ENCODE results near the gene CAST.
A peak's percentile ranks its signal among the peaks of the same experiment; 100 is the strongest.

Gene CAST

GRCh38 chr5:96659170-96659569 is 3.0 kb upstream of the CAST start:
- Histone ChIP-seq H3K27me3 (ENCODE audit: low read length) (no peaks in the 10 kb centered on the region), H3K27ac (ENCODE audit: low read depth, low read length) (no peak overlapping the region), H3K4me3 (ENCODE audit: insufficient read depth, low read length, poor library complexity, severe bottlenecking) (no peak overlapping the region), H3K9me2 (replicated peaks; ENCODE audit: insufficient read depth, low read length) (no peaks in the 10 kb centered on the region), H4K20me1 (ENCODE audit: low read depth, low read length) (no peaks in the 10 kb centered on the region), H3K9me3 (ENCODE audit: insufficient read depth, low read length) (no peaks in the 10 kb centered on the region), H3F3A (ENCODE audit: insufficient read depth) (peaks cover 10% of the 10 kb centered on the region), H3K79me2 (ENCODE audit: insufficient read depth, low read length) (no peaks in the 10 kb centered on the region), H3K36me3 (ENCODE audit: low read length) (no peaks in the 10 kb centered on the region), H3K4me2 (ENCODE audit: low read depth, low read length, poor library complexity, severe bottlenecking) (no peak overlapping the region), H3K9ac (ENCODE audit: low read length) (no peak overlapping the region), H2AFZ (ENCODE audit: low read depth, low read length, severe bottlenecking) (no peak overlapping the region)
- TF ChIP-seq CTCF (IDR thresholded peaks at IDR 0.05; ENCODE audit: insufficient read depth, low read length, poor library complexity, severe bottlenecking) = no peak
- no peak for TF ChIP-seq EZH2phosphoT487 (conservative IDR thresholded peaks at IDR 0.05; ENCODE audit: low read length)

GRCh38 chr5:96660971-96661854 is 963 bp upstream of the CAST start:
- Histone ChIP-seq H3K79me2 (ENCODE audit: insufficient read depth, low read length) (no peaks in the 10 kb centered on the region), H3K36me3 (ENCODE audit: low read length) (no peaks in the 10 kb centered on the region), H3F3A (ENCODE audit: insufficient read depth) (peaks cover 10% of the 10 kb centered on the region), H3K9me2 (replicated peaks; ENCODE audit: insufficient read depth, low read length) (no peaks in the 10 kb centered on the region), H3K27me3 (ENCODE audit: low read length) (no peaks in the 10 kb centered on the region), H3K4me2 (ENCODE audit: low read depth, low read length, poor library complexity, severe bottlenecking) (peak overlapping the region; percentile 82), H3K9ac (ENCODE audit: low read length) (peak overlapping the region; percentile 67), H3K27ac (ENCODE audit: low read depth, low read length) (peak overlapping the region; percentile 87), H3K4me3 (ENCODE audit: insufficient read depth, low read length, poor library complexity, severe bottlenecking) (peak overlapping the region; percentile 63), H3K9me3 (ENCODE audit: insufficient read depth, low read length) (no peaks in the 10 kb centered on the region), H2AFZ (ENCODE audit: low read depth, low read length, severe bottlenecking) (peak overlapping the region; percentile 80), H4K20me1 (ENCODE audit: low read depth, low read length) (peaks cover 8% of the 10 kb centered on the region; the same call in 1 of the 2 replicates)
- no peak for TF ChIP-seq EZH2phosphoT487 (conservative IDR thresholded peaks at IDR 0.05; ENCODE audit: low read length)
- TF ChIP-seq CTCF (IDR thresholded peaks at IDR 0.05; ENCODE audit: insufficient read depth, low read length, poor library complexity, severe bottlenecking) = no peak

- Histone ChIP-seq H3K4me3 (ENCODE audit: insufficient read depth, low read length, poor library complexity, severe bottlenecking) (peak overlapping the region; percentile 63), H3K79me2 (ENCODE audit: insufficient read depth, low read length) (no peaks in the 10 kb centered on the region; the same call in 1 of the 2 replicates), H3K36me3 (ENCODE audit: low read length) (no peaks in the 10 kb centered on the region), H2AFZ (ENCODE audit: low read depth, low read length, severe bottlenecking) (peak overlapping the region; percentile 80), H3K9me2 (replicated peaks; ENCODE audit: insufficient read depth, low read length) (no peaks in the 10 kb centered on the region), H3K27me3 (ENCODE audit: low read length) (no peaks in the 10 kb centered on the region), H3K9ac (ENCODE audit: low read length) (peak overlapping the region; percentile 67), H3K9me3 (ENCODE audit: insufficient read depth, low read length) (no peaks in the 10 kb centered on the region), H3F3A (ENCODE audit: insufficient read depth) (peaks cover 10% of the 10 kb centered on the region), H3K4me2 (ENCODE audit: low read depth, low read length, poor library complexity, severe bottlenecking) (peak overlapping the region; percentile 82), H3K27ac (ENCODE audit: low read depth, low read length) (peak overlapping the region; percentile 87), H4K20me1 (ENCODE audit: low read depth, low read length) (peaks cover 13% of the 10 kb centered on the region; the same call in 1 of the 2 replicates)
- TF ChIP-seq CTCF (IDR thresholded peaks at IDR 0.05; ENCODE audit: insufficient read depth, low read length, poor library complexity, severe bottlenecking) (no peak), EZH2phosphoT487 (conservative IDR thresholded peaks at IDR 0.05; ENCODE audit: low read length) (no peak)
Observed at GRCh38 chr5:96662725-96663518, 746 bp downstream of the CAST start.

Data from SU-DHL-6 (cell line).